Measurements from ENCODE around the gene HS3ST5. TPM values are rescaled to one million over a fixed set of nuclear protein-coding genes. Genes with fewer than 3 reads are reported as not detected.

Gene HS3ST5
- total and polyA plus RNA-seq, 2 donors (not counting 3 experiments of a cell fraction or from before 2014, with no cell fraction given): not detected

DNA sequence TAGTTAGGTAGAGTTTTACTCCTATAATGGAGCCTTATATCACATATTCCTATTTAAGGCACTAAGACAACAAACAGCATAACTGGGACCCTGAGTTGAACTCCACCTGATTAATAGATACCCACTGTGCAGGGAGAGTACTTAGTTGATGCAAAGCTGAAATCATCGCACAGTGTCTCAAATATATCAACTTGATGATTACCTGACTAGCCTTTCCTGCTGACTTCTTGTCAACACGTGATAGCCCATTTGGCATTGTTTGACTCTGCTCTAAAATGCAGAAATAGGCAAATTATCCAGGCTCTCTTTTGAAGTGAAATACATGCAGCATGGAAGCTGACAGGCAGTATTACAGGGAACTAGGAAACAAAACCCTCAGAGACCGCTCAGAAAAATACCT lies 217.2 kb downstream of the HS3ST5 start:
- H3K9me3 ChIP-seq (replicated peaks; ENCODE audit: control insufficient read depth, insufficient read depth, low read length): no peaks in the 10 kb centered on the region
- dilution Hi-C loops (cut with MboI; ENCODE audit: extremely low pct_ligation_motif_present, low sequenced_read_pairs): no loop called here
- H3K4me1 ChIP-seq (ENCODE audit: control insufficient read depth, extremely low read depth, insufficient read depth, low read length): no peaks in the 10 kb centered on the region
- H3K9me1 ChIP-seq (replicated peaks; ENCODE audit: control insufficient read depth, extremely low read depth, insufficient read depth, low read length): no peaks in the 10 kb centered on the region
- H3K4me2 ChIP-seq (ENCODE audit: insufficient read depth, low read length): no peak overlapping the region
- no peaks in the 10 kb centered on the region for H4K20me1 ChIP-seq (replicated peaks; ENCODE audit: control insufficient read depth, extremely low read depth, insufficient read depth, low read length)
- intact Hi-C loops (cut with micrococcal nuclease): no loop called here
- no peak for DNase-seq (ENCODE audit: low read depth, low spot score)
- POLR2A ChIA-PET: no interaction called here
- no peak for FAIRE-seq
- H3K36me3 ChIP-seq (ENCODE audit: control insufficient read depth in 2 of 2, extremely low read depth in 1 of 2, insufficient read depth in 2 of 2, low read length in 2 of 2): no peaks in the 10 kb centered on the region
- H3K4me3 ChIP-seq (replicated peaks in 1 of 3; ENCODE audit: insufficient read depth in 1 of 3, low read depth in 1 of 3, low read length in 3 of 3): no peak overlapping the region
- no peak overlapping the region for H3K27ac ChIP-seq (ENCODE audit: insufficient read depth, low read depth, low read length)
- no peak overlapping the region for H2AFZ ChIP-seq (ENCODE audit: low read depth, low read length)
- H3K9ac ChIP-seq (replicated peaks; ENCODE audit: extremely low read depth, insufficient read depth, low read length): no peak overlapping the region
- H3K27me3 ChIP-seq (ENCODE audit: control insufficient read depth in 2 of 2, insufficient read depth in 2 of 2, low read length in 2 of 2): peaks cover 0 to 3% of the 10 kb centered on the region in 2 experiments
- CTCF ChIA-PET: interaction anchor here (1.1 kb wide), 1 partner anchor 17 kb away, joined by 4 read pairs; no protein-coding TSS in a partner anchor
- no peaks in the 10 kb centered on the region for H3K79me2 ChIP-seq (ENCODE audit: control insufficient read depth, insufficient read depth, low read length)
- no peak for TF ChIP-seq POLR2AphosphoS5 (IDR thresholded peaks at IDR 0.05; ENCODE audit: insufficient read depth, low read depth, low read length)
- no peak for TF ChIP-seq JUN (IDR thresholded peaks at IDR 0.05; ENCODE audit: borderline replicate concordance, insufficient read depth, insufficient read length, low read depth)
- no peak for TF ChIP-seq EZH2 (IDR thresholded peaks at IDR 0.05; ENCODE audit: borderline replicate concordance, low read depth, low read length, severe bottlenecking)
- no peak for TF ChIP-seq POLR2A (IDR thresholded peaks at IDR 0.05; ENCODE audit: low read depth, low read length)
- TF ChIP-seq GATA2 (IDR thresholded peaks at IDR 0.05; ENCODE audit: insufficient read depth, insufficient read length, low read depth, low read length): no peak
- TF ChIP-seq FOS (IDR thresholded peaks at IDR 0.05; ENCODE audit: borderline replicate concordance, insufficient read depth, low read length): no peak
- TF ChIP-seq, protein P1, sequence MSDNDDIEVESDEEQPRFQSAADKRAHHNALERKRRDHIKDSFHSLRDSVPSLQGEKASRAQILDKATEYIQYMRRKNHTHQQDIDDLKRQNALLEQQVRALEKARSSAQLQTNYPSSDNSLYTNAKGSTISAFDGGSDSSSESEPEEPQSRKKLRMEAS (IDR thresholded peaks at IDR 0.05; ENCODE audit: insufficient read depth, insufficient read length): no peak
- no TSS peak for BruUV-seq (replicated peaks)

GRCh38 chr6:114121913-114122662 lies 220.7 kb downstream of the HS3ST5 start:
- dilution Hi-C loops (cut with MboI; ENCODE audit: extremely low pct_ligation_motif_present, low sequenced_read_pairs): no loop called here
- ChIA-PET CTCF (no interaction called here), POLR2A (no interaction called here)
- Histone ChIP-seq H3K4me3 (replicated peaks in 1 of 3; ENCODE audit: insufficient read depth in 1 of 3, low read depth in 1 of 3, low read length in 3 of 3) (no peak overlapping the region), H3K4me2 (ENCODE audit: insufficient read depth, low read length) (no peak overlapping the region), H3K27me3 (ENCODE audit: control insufficient read depth in 2 of 2, insufficient read depth in 2 of 2, low read length in 2 of 2) (peaks cover 0 to 3% of the 10 kb centered on the region in 2 experiments), H3K9ac (replicated peaks; ENCODE audit: extremely low read depth, insufficient read depth, low read length) (no peak overlapping the region), H3K4me1 (ENCODE audit: control insufficient read depth, extremely low read depth, insufficient read depth, low read length) (no peaks in the 10 kb centered on the region), H3K9me3 (replicated peaks; ENCODE audit: control insufficient read depth, insufficient read depth, low read length) (no peaks in the 10 kb centered on the region), H4K20me1 (replicated peaks; ENCODE audit: control insufficient read depth, extremely low read depth, insufficient read depth, low read length) (no peaks in the 10 kb centered on the region), H3K36me3 (ENCODE audit: control insufficient read depth in 2 of 2, extremely low read depth in 1 of 2, insufficient read depth in 2 of 2, low read length in 2 of 2) (no peaks in the 10 kb centered on the region), H3K9me1 (replicated peaks; ENCODE audit: control insufficient read depth, extremely low read depth, insufficient read depth, low read length) (no peaks in the 10 kb centered on the region), H2AFZ (ENCODE audit: low read depth, low read length) (no peak overlapping the region), H3K27ac (ENCODE audit: insufficient read depth, low read depth, low read length) (no peak overlapping the region), H3K79me2 (ENCODE audit: control insufficient read depth, insufficient read depth, low read length) (no peaks in the 10 kb centered on the region)
- TF ChIP-seq, protein P1 (IDR thresholded peaks at IDR 0.05; ENCODE audit: insufficient read depth, insufficient read length): no peak
- TF ChIP-seq POLR2AphosphoS5 (IDR thresholded peaks at IDR 0.05; ENCODE audit: insufficient read depth, low read depth, low read length) (no peak), FOS (IDR thresholded peaks at IDR 0.05; ENCODE audit: borderline replicate concordance, insufficient read depth, low read length) (no peak), JUN (IDR thresholded peaks at IDR 0.05; ENCODE audit: borderline replicate concordance, insufficient read depth, insufficient read length, low read depth) (no peak), CTCF (IDR thresholded peaks at IDR 0.05; ENCODE audit: extremely low read depth in 1 of 2, insufficient read depth in 1 of 2, low read depth in 1 of 2, low read length in 2 of 2) (no peak), MYC (IDR thresholded peaks at IDR 0.05; ENCODE audit: low read depth, low read length) (no peak), GATA2 (IDR thresholded peaks at IDR 0.05; ENCODE audit: insufficient read depth, insufficient read length, low read depth, low read length) (no peak), EZH2 (IDR thresholded peaks at IDR 0.05; ENCODE audit: borderline replicate concordance, low read depth, low read length, severe bottlenecking) (no peak), POLR2A (IDR thresholded peaks at IDR 0.05; ENCODE audit: low read depth, low read length) (no peak)
- DNase-seq (ENCODE audit: low read depth, low spot score) (no peak), FAIRE-seq (no peak)
- intact Hi-C loops (cut with micrococcal nuclease): no loop called here
- BruUV-seq (replicated peaks): no TSS peak
